ENCODE results near the gene RASAL2. TPM values are rescaled to one million over a fixed set of nuclear protein-coding genes. Genes with fewer than 3 reads are reported as not detected.
A peak's percentile ranks its signal among the peaks of the same experiment; 100 is the strongest.

The RASAL2 gene
- total and polyA plus RNA-seq, 4 donors, result 21.6 to 32.6 (median 28.7) TPM

DNA sequence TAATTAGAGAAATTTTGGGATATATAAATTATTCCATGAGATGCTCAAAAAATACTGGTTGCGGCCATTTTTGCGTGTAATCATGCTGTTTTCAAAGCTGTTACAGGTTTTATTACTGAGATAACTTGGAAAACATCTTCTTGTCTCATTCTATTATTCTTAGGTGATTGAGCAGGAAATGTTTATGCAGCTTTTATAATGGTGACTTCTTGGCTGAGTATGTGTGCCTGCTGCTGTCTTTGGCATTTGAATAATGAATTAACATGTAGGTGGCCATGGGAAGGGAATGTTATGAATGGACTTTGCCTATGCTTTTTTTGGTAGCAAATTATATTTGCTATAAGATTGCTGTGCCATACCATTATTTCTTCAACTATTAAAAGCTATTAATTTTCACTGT is 52.5 kb downstream of the RASAL2 start:
- WGBS (ENCODE audit: insufficient coverage), result 80% methylated on average over 1 of the region's 2 CpGs
- Histone ChIP-seq H3K27me3 (ENCODE audit: control insufficient read depth, insufficient read depth, low read length) (no peaks in the 10 kb centered on the region), H3K4me3 (ENCODE audit: low read depth, low read length) (no peak overlapping the region), H3K27ac (ENCODE audit: low read depth, low read length) (no peak overlapping the region), H3K9me3 (ENCODE audit: control insufficient read depth, insufficient read depth, low read length) (no peaks in the 10 kb centered on the region), H3K36me3 (ENCODE audit: control insufficient read depth, insufficient read depth, low read length) (no peaks in the 10 kb centered on the region), H3K4me1 (ENCODE audit: control insufficient read depth, insufficient read depth, low read length) (no peaks in the 10 kb centered on the region)
- peak in 2 of 6 donors; percentile 28 to 32 for DNase-seq (ENCODE audit: low read depth in 4 of 6, low spot score in 6 of 6)

DNA sequence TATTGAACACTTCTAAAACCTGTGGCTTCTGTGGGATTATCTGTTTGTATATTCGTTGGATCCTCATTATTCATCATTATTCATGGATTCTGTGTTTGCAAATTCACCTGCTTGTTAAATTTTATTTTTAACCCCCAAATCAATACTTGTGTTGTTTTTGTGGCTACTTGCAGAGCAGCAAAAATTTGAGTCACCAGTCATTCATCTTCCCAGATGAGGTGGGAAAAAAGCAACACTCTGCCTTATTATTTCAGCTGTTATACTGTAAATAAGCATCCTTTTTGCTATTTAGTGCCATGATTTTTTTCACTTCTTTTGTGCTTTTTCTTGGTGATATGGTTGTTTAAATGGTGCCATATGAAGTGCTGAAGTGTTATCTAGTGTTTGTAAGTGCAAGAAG is 56.7 kb downstream of the RASAL2 start:
- Histone ChIP-seq H3K4me1 (ENCODE audit: control insufficient read depth, insufficient read depth, low read length) (no peaks in the 10 kb centered on the region), H3K27me3 (ENCODE audit: control insufficient read depth, insufficient read depth, low read length) (no peaks in the 10 kb centered on the region), H3K27ac (ENCODE audit: low read depth, low read length) (no peak overlapping the region), H3K4me3 (ENCODE audit: low read depth, low read length) (no peak overlapping the region), H3K9me3 (ENCODE audit: control insufficient read depth, insufficient read depth, low read length) (no peaks in the 10 kb centered on the region), H3K36me3 (ENCODE audit: control insufficient read depth, insufficient read depth, low read length) (no peaks in the 10 kb centered on the region)
- WGBS (ENCODE audit: insufficient coverage), result no CpG with 5 or more reads among the region's 1 CpG
- DNase-seq (ENCODE audit: low read depth in 4 of 6, low spot score in 6 of 6), result no peak

- no peaks in the 10 kb centered on the region for H3K9me3 ChIP-seq (ENCODE audit: control insufficient read depth, insufficient read depth, low read length)
- no peaks in the 10 kb centered on the region for H3K4me1 ChIP-seq (ENCODE audit: control insufficient read depth, insufficient read depth, low read length)
- H3K27me3 ChIP-seq (ENCODE audit: control insufficient read depth, insufficient read depth, low read length), result no peaks in the 10 kb centered on the region
- WGBS (ENCODE audit: insufficient coverage), result 50% methylated on average over 1 of the region's 1 CpG
- H3K36me3 ChIP-seq (ENCODE audit: control insufficient read depth, insufficient read depth, low read length), result no peaks in the 10 kb centered on the region
- DNase-seq (ENCODE audit: low read depth in 4 of 6, low spot score in 6 of 6), result no peak
- no peak overlapping the region for H3K4me3 ChIP-seq (ENCODE audit: low read depth, low read length)
- no peak overlapping the region for H3K27ac ChIP-seq (ENCODE audit: low read depth, low read length)
Observed at GRCh38 chr1:178151831-178152230, 57.9 kb downstream of the RASAL2 start.

GRCh38 chr1:178155481-178156255 is 61.8 kb downstream of the RASAL2 start:
- Histone ChIP-seq H3K9me3 (ENCODE audit: control insufficient read depth, insufficient read depth, low read length) (no peaks in the 10 kb centered on the region), H3K4me3 (ENCODE audit: low read depth, low read length) (no peak overlapping the region), H3K4me1 (ENCODE audit: control insufficient read depth, insufficient read depth, low read length) (no peaks in the 10 kb centered on the region), H3K27ac (ENCODE audit: low read depth, low read length) (no peak overlapping the region), H3K27me3 (ENCODE audit: control insufficient read depth, insufficient read depth, low read length) (no peaks in the 10 kb centered on the region), H3K36me3 (ENCODE audit: control insufficient read depth, insufficient read depth, low read length) (no peaks in the 10 kb centered on the region)
- peak in 2 of 6 donors; percentile 25 to 28 for DNase-seq (ENCODE audit: low read depth in 4 of 6, low spot score in 6 of 6)
- WGBS (ENCODE audit: insufficient coverage), result no CpG with 5 or more reads among the region's 6 CpGs

GRCh38 chr1:178160736-178161475 is 67.0 kb downstream of the RASAL2 start:
- no peaks in the 10 kb centered on the region for H3K36me3 ChIP-seq (ENCODE audit: control insufficient read depth, insufficient read depth, low read length)
- WGBS (ENCODE audit: insufficient coverage), result no CpG with 5 or more reads among the region's 6 CpGs
- H3K4me1 ChIP-seq (ENCODE audit: control insufficient read depth, insufficient read depth, low read length), result no peaks in the 10 kb centered on the region
- H3K4me3 ChIP-seq (ENCODE audit: low read depth, low read length), result no peak overlapping the region
- no peak overlapping the region for H3K27ac ChIP-seq (ENCODE audit: low read depth, low read length)
- no peaks in the 10 kb centered on the region for H3K27me3 ChIP-seq (ENCODE audit: control insufficient read depth, insufficient read depth, low read length)
- DNase-seq (ENCODE audit: low read depth in 4 of 6, low spot score in 6 of 6), result no peak
- H3K9me3 ChIP-seq (ENCODE audit: control insufficient read depth, insufficient read depth, low read length), result no peaks in the 10 kb centered on the region

DNA sequence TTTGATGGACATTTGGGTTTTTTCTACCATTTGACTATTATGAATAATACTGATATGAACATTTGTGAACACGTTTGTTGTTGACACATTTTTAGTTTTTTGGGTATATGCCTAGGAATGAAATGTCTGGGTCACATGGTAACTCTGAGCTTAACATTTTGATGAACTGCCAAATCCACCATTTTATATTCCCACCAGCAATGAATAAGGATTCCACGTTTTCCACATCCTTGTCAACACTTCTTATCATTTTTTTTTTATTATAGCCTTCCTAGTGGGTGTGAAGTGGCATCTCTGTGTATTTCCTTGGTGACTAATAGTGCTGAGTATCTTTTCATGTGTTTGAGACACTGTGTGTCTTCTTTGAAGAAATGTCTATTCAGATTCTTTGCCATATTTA is 67.6 kb downstream of the RASAL2 start:
- H3K9me3 ChIP-seq (ENCODE audit: control insufficient read depth, insufficient read depth, low read length), result no peaks in the 10 kb centered on the region
- no peaks in the 10 kb centered on the region for H3K4me1 ChIP-seq (ENCODE audit: control insufficient read depth, insufficient read depth, low read length)
- H3K4me3 ChIP-seq (ENCODE audit: low read depth, low read length), result no peak overlapping the region
- WGBS (ENCODE audit: insufficient coverage), result no CpG with 5 or more reads among the region's 2 CpGs
- no peak for DNase-seq (ENCODE audit: low read depth in 4 of 6, low spot score in 6 of 6)
- no peak overlapping the region for H3K27ac ChIP-seq (ENCODE audit: low read depth, low read length)
- H3K27me3 ChIP-seq (ENCODE audit: control insufficient read depth, insufficient read depth, low read length), result no peaks in the 10 kb centered on the region
- no peaks in the 10 kb centered on the region for H3K36me3 ChIP-seq (ENCODE audit: control insufficient read depth, insufficient read depth, low read length)

DNA sequence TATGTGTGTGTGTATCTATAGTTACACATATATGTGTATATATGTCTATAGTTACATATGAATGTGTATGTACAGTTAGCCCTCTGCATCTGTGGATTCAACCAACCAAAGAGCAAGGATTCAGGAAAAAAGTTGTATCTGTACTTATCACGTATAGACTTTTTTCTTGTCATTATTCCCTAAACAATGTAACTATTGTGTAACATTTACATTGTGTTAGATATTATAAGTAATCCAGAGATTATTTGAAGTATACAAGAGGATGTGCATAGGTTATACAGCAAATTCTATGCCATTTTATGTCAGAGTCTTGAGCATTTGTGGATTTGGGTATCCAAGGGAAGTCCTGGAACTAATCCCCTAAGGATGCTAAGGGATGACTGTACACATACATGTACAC is 71.3 kb downstream of the RASAL2 start:
- Histone ChIP-seq H3K36me3 (ENCODE audit: control insufficient read depth, insufficient read depth, low read length) (no peaks in the 10 kb centered on the region), H3K27me3 (ENCODE audit: control insufficient read depth, insufficient read depth, low read length) (no peaks in the 10 kb centered on the region), H3K27ac (ENCODE audit: low read depth, low read length) (no peak overlapping the region), H3K9me3 (ENCODE audit: control insufficient read depth, insufficient read depth, low read length) (no peaks in the 10 kb centered on the region), H3K4me3 (ENCODE audit: low read depth, low read length) (no peak overlapping the region), H3K4me1 (ENCODE audit: control insufficient read depth, insufficient read depth, low read length) (no peaks in the 10 kb centered on the region)
- DNase-seq (ENCODE audit: low read depth in 4 of 6, low spot score in 6 of 6), result no peak
- WGBS (ENCODE audit: insufficient coverage), result no CpG with 5 or more reads among the region's 1 CpG

GRCh38 chr1:178166429-178167024 is 72.6 kb downstream of the RASAL2 start:
- no peak for DNase-seq (ENCODE audit: low read depth in 4 of 6, low spot score in 6 of 6)
- Histone ChIP-seq H3K27ac (ENCODE audit: low read depth, low read length) (no peak overlapping the region), H3K27me3 (ENCODE audit: control insufficient read depth, insufficient read depth, low read length) (no peaks in the 10 kb centered on the region), H3K36me3 (ENCODE audit: control insufficient read depth, insufficient read depth, low read length) (no peaks in the 10 kb centered on the region), H3K4me3 (ENCODE audit: low read depth, low read length) (no peak overlapping the region), H3K9me3 (ENCODE audit: control insufficient read depth, insufficient read depth, low read length) (no peaks in the 10 kb centered on the region), H3K4me1 (ENCODE audit: control insufficient read depth, insufficient read depth, low read length) (no peaks in the 10 kb centered on the region)
- no CpG with 5 or more reads among the region's 1 CpG for WGBS (ENCODE audit: insufficient coverage)

DNA sequence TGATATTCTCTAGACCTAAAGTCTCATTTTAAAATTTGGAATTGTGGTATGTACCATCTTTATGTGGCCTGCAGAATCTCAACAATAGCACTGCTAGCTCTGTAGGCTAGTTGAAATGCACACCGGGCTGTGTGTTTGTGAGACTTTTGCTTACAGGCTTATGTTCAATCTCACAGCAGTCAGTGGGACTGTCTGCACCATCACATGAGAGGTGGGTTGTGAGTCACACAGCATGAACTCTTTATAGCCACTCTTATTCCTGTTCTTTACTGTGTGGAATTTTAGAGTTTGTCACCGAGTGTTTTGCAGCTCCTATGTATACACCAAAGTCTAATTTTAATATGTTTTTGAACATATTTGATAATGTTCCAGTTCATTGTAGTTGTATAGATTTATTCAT is 74.6 kb downstream of the RASAL2 start:
- no CpG with 5 or more reads among the region's 2 CpGs for WGBS (ENCODE audit: insufficient coverage)
- no peak for DNase-seq (ENCODE audit: low read depth in 4 of 6, low spot score in 6 of 6)
- Histone ChIP-seq H3K9me3 (ENCODE audit: control insufficient read depth, insufficient read depth, low read length) (no peaks in the 10 kb centered on the region), H3K27ac (ENCODE audit: low read depth, low read length) (no peak overlapping the region), H3K4me3 (ENCODE audit: low read depth, low read length) (no peak overlapping the region), H3K4me1 (ENCODE audit: control insufficient read depth, insufficient read depth, low read length) (no peaks in the 10 kb centered on the region), H3K27me3 (ENCODE audit: control insufficient read depth, insufficient read depth, low read length) (no peaks in the 10 kb centered on the region), H3K36me3 (ENCODE audit: control insufficient read depth, insufficient read depth, low read length) (no peaks in the 10 kb centered on the region)

All from spinal cord (tissue), 10 donors.